GM12878 (cell line): ENCODE measurements around the gene ZNF407. TPM values are rescaled to one million over a fixed set of nuclear protein-coding genes. Genes with fewer than 3 reads are reported as not detected.

ENCODE experiments used
- ATAC-seq: fragments of 200-7000 bp; cut with Tn5 transposase; 3 replicates; pipeline ENCODE4 v1.9.1; 2020; ENCODE audit warnings: mild to moderate bottlenecking, moderate library complexity
- BruUV-seq: library from RNA; stranded (reverse); fragments of 400-500 nt; replicated peaks from 2 replicates; lab custom pipeline; 2021; lab: Mats Ljungman, UMichigan
- CTCF ChIA-PET: fragments of 300-600 bp; sonication (Branson Sonifier 250); formaldehyde crosslinking; extraction: SDS; loops from one replicate; lab custom pipeline; 2021; ENCODE audit warnings: inconsistent platforms; lab: Yijun Ruan, JAX
- POLR2A ChIA-PET: fragments of 350-600 bp; formaldehyde crosslinking; extraction: SDS; loops from one replicate; lab custom pipeline; 2021; ENCODE audit warnings: inconsistent platforms; lab: Charles Lee
- RAD21 ChIA-PET: fragments of 300-600 bp; sonication (Branson Sonifier 250); formaldehyde crosslinking; loops from one replicate; lab custom pipeline; 2023; ENCODE audit warnings: antibody characterized with exemption; ENCODE audit not compliant: unreplicated experiment; lab: Charles Lee
- SMC1A ChIA-PET: fragments of 300-600 bp; sonication (Branson Sonifier 250); formaldehyde crosslinking; loops from one replicate; lab custom pipeline; 2023; ENCODE audit not compliant: unreplicated experiment, uncharacterized antibody; lab: Charles Lee
- DNase-seq: peaks from one replicate; pipeline ENCODE4 v3.0.0-alpha.2; 2011; ENCODE audit warnings: low read depth, low spot score
- FAIRE-seq: peaks from 3 replicates; lab custom pipeline; 2011; peaks lifted over from hg19 to GRCh38; lab: Jason Lieb, UNC
- H2AFZ ChIP-seq: 2 replicates; pipeline ENCODE4 v1.6.0; 2011; ENCODE audit warnings: low read depth, low read length, control low read depth; ENCODE audit not compliant: control insufficient read depth
- H3K27ac ChIP-seq: 2 replicates; pipeline ENCODE4 v1.5.1; 2011; ENCODE audit warnings: control low read depth; ENCODE audit not compliant: control insufficient read depth, insufficient read depth
- H3K27me3 ChIP-seq, 2 experiments: replicated peaks in 1 of 2; 2 replicates each; pipeline versions ENCODE4 v1.6.0 to v1.6.1; 2011; ENCODE audit warnings: low read length in 1 of 2; ENCODE audit not compliant: control insufficient read depth in 2 of 2, insufficient read depth in 2 of 2
- H3K36me3 ChIP-seq, 2 experiments: 2 replicates each; pipeline ENCODE4 v1.5.1; 2011; ENCODE audit warnings: low read length in 1 of 2; ENCODE audit not compliant: control insufficient read depth in 2 of 2, insufficient read depth in 2 of 2
- H3K4me1 ChIP-seq: 2 replicates; pipeline ENCODE4 v1.6.1; 2011; ENCODE audit warnings: mild to moderate bottlenecking, low read length, moderate library complexity, mixed read lengths; ENCODE audit not compliant: control insufficient read depth, insufficient read depth
- H3K4me2 ChIP-seq: 2 replicates; pipeline ENCODE4 v1.6.0; 2011; ENCODE audit warnings: control low read depth; ENCODE audit not compliant: control insufficient read depth, insufficient read depth
- H3K4me3 ChIP-seq: fragments of 200-600 bp; sonication (generic); 2 replicates; pipeline ENCODE4 v1.5.1; 2016
- H3K79me2 ChIP-seq: 2 replicates; pipeline ENCODE4 v1.6.0; 2011; ENCODE audit warnings: low read length; ENCODE audit not compliant: control insufficient read depth, insufficient read depth
- H3K9ac ChIP-seq: 2 replicates; pipeline ENCODE4 v1.8.0; 2011; ENCODE audit warnings: low read length, control low read depth, mixed read lengths; ENCODE audit not compliant: control insufficient read depth, insufficient read depth
- H3K9me3 ChIP-seq: replicated peaks from 3 replicates; pipeline ENCODE4 v1.5.1; 2011; ENCODE audit warnings: mild to moderate bottlenecking, low read length; ENCODE audit not compliant: control insufficient read depth, insufficient read depth
- H4K20me1 ChIP-seq: 2 replicates; pipeline ENCODE4 v1.6.0; 2011; ENCODE audit not compliant: control insufficient read depth, insufficient read depth
- BHLHE40 ChIP-seq, 2 experiments: fragments of 450-650 bp in 1 of 2; IDR thresholded peaks; 2 replicates each; pipeline ENCODE4 v1.6.1; 2011 to 2017; ENCODE audit warnings: low read depth in 2 of 2, borderline replicate concordance in 1 of 2, improper control_type of control experiment in 1 of 2, low read length in 1 of 2, mild to moderate bottlenecking in 1 of 2
- BMI1 ChIP-seq: fragments of 450-650 bp; IDR thresholded peaks from 2 replicates; pipeline ENCODE4 v1.6.1; 2016; ENCODE audit warnings: mild to moderate bottlenecking, moderate library complexity, borderline replicate concordance
- ESRRA ChIP-seq: IDR thresholded peaks from 2 replicates; pipeline ENCODE4 v1.6.1; 2012; ENCODE audit warnings: mild to moderate bottlenecking, low read length, improper control_type of control experiment
- HDAC6 ChIP-seq: fragments of 200-600 bp; sonication (generic); IDR thresholded peaks from one replicate; pipeline ENCODE4 v1.8.0; 2017; ENCODE audit warnings: antibody characterized with exemption; ENCODE audit not compliant: unreplicated experiment
- LARP7 ChIP-seq: fragments of 450-650 bp; IDR thresholded peaks from 2 replicates; pipeline ENCODE4 v1.6.1; 2017; ENCODE audit warnings: mild to moderate bottlenecking
- MEF2B ChIP-seq: fragments of 450-650 bp; IDR thresholded peaks from 2 replicates; pipeline ENCODE4 v1.6.1; 2018; ENCODE audit warnings: mild to moderate bottlenecking, moderate library complexity; ENCODE audit not compliant: partially characterized antibody, poor library complexity, severe bottlenecking
- NR2C1 ChIP-seq: fragments of 450-650 bp; IDR thresholded peaks from 2 replicates; pipeline ENCODE4 v1.6.1; 2017; ENCODE audit warnings: antibody characterized with exemption, mild to moderate bottlenecking, moderate library complexity
- NRF1 ChIP-seq: conservative IDR thresholded peaks from 2 replicates; pipeline ENCODE4 v1.6.1; 2011; ENCODE audit warnings: mild to moderate bottlenecking, low read depth, low read length, improper control_type of control experiment
- SREBF2 ChIP-seq: IDR thresholded peaks from 2 replicates; pipeline ENCODE4 v1.6.1; 2012; ENCODE audit warnings: mild to moderate bottlenecking, low read length
- ZNF274 ChIP-seq: IDR thresholded peaks from one replicate; pipeline ENCODE4 v1.8.0; 2011; ENCODE audit not compliant: insufficient read length, insufficient read depth
- WGBS: methylation state at CpG from one replicate; pipeline ENCODE4 v1.1.6; 2016; ENCODE audit warnings: low lambda C conversion rate; ENCODE audit not compliant: insufficient replicate concordance, insufficient coverage; ENCODE audit errors: missing lambda C conversion rate; 5-methylcytosine and 5-hydroxymethylcytosine counted together
- in situ Hi-C: fragments of 300-500 bp; cut with MboI; formaldehyde crosslinking; loops from 9 replicates; pipeline ENCODE4 v1.14.3; 2018; ENCODE audit warnings: mixed read lengths
- intact Hi-C: fragments of 100-400 bp; cut with micrococcal nuclease; formaldehyde crosslinking; loops from one replicate; pipeline ENCODE4 v1.14.2; 2022; ENCODE audit not compliant: unreplicated experiment
- polyA plus RNA-seq, 11 experiments: library from polyadenylated mRNA; depleted of rRNA in 4 of 11; unstranded in 6 of 11; stranded (reverse) in 5 of 11; fragments of >200 nt; fragmentation: Nextera tagmentation in 4 of 11; fragmentation: Illumina TruSeq in 1 of 11; extraction: Ambion mirVana in 4 of 11; extraction: Trizol in 1 of 11; gene quantifications; 1 replicate in 1 of 11; 2 replicates in 10 of 11; pipeline versions ENCODE4 v1.2.1 to v1.2.3, GENCODE V29; 2011 to 2016; ENCODE audit warnings: inconsistent platforms in 2 of 11, missing spikeins in 2 of 11, low read depth in 1 of 11
- total RNA-seq, 4 experiments: library from RNA; depleted of rRNA in 3 of 4; stranded (reverse); fragments of >200 nt in 3 of 4; fragmentation: Illumina TruSeq in 1 of 4; extraction: Trizol in 1 of 4; gene quantifications; 2 replicates each; pipeline versions ENCODE4 v1.2.1 to v1.2.3, GENCODE V29; 2013 to 2021
- TF ChIP-seq, protein P1 (sequence below): fragments of 450-650 bp; formaldehyde crosslinking; IDR thresholded peaks from 2 replicates; pipeline ENCODE4 v1.5.0; 2022; ENCODE audit warnings: mild to moderate bottlenecking, missing genetic modification characterization
- TF ChIP-seq, protein P2 (sequence below): fragments of 450-650 bp; formaldehyde crosslinking; IDR thresholded peaks from 2 replicates; pipeline ENCODE4 v1.4.0; 2022; ENCODE audit warnings: mild to moderate bottlenecking, moderate library complexity
- TF ChIP-seq, protein P3 (sequence below): fragments of 450-650 bp; IDR thresholded peaks from 2 replicates; pipeline ENCODE4 v1.6.1; 2018; ENCODE audit warnings: mild to moderate bottlenecking, low read depth, moderate library complexity; ENCODE audit not compliant: partially characterized antibody

ZNF407 gene
- total and polyA plus RNA-seq, 10 of the 15 experiments (the other 5 are each of a cell fraction or from before 2014, with no cell fraction given): 0.69 to 11.6 (median 5.3) TPM

DNA sequence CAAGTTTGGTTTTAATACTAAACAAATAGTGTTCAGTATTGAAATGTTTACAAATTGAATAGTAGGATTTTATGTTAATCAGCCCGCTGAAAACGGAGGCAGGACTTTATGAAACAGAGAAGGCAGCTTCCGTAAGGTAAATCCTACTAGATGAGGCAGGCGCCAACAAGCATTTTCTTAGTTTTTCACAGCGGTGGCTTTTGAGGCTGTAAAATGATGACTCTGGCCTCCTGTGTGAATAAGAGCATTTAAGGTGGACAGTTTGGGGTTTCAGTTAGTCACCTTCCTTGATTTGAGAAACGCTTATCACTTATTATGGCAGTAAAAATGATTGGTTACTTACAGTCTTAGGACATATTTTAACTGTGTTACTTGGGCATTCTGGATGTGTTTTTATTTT lies 398.4 kb downstream of the ZNF407 start (continued):
- TF ChIP-seq NRF1: no peak
- no peak for TF ChIP-seq ZNF274
- TF ChIP-seq, protein P1, sequence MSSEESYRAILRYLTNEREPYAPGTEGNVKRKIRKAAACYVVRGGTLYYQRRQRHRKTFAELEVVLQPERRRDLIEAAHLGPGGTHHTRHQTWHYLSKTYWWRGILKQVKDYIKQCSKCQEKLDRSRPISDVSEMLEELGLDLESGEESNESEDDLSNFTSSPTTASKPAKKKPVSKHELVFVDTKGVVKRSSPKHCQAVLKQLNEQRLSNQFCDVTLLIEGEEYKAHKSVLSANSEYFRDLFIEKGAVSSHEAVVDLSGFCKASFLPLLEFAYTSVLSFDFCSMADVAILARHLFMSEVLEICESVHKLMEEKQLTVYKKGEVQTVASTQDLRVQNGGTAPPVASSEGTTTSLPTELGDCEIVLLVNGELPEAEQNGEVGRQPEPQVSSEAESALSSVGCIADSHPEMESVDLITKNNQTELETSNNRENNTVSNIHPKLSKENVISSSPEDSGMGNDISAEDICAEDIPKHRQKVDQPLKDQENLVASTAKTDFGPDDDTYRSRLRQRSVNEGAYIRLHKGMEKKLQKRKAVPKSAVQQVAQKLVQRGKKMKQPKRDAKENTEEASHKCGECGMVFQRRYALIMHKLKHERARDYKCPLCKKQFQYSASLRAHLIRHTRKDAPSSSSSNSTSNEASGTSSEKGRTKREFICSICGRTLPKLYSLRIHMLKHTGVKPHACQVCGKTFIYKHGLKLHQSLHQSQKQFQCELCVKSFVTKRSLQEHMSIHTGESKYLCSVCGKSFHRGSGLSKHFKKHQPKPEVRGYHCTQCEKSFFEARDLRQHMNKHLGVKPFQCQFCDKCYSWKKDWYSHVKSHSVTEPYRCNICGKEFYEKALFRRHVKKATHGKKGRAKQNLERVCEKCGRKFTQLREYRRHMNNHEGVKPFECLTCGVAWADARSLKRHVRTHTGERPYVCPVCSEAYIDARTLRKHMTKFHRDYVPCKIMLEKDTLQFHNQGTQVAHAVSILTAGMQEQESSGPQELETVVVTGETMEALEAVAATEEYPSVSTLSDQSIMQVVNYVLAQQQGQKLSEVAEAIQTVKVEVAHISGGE (CRISPR knock-in tag): no peak
- no peak for TF ChIP-seq LARP7
- no peak for TF ChIP-seq NR2C1

DNA sequence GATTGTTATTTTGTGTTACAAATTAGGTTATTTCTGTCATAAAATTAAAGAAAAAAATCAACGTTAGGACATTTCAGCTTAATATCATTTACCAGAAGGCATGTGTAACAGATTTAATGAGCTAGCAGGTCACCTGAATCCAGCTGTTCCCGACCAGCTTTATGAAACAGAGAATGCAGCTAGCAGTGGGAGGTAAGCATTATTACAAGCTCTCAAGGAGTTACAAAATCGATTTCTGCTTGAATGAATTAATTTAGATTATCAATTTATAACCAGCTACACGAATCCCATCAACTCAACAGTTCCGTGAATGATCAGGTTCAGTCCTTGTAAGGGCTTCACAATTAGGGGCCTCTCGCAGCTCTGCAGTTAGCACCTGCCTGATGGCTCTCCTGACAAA lies 399.3 kb downstream of the ZNF407 start:
- in situ Hi-C loops: no loop called here
- intact Hi-C loops: loop anchor here (10.0 kb wide), 1 partner anchor 208 kb away; the partner anchor contains the start of gene PTGR3
- POLR2A ChIA-PET: no interaction called here
- Histone ChIP-seq H3K27ac (no peak overlapping the region), H3K79me2 (no peaks in the 10 kb centered on the region), H3K4me2 (no peak overlapping the region), H3K9ac (no peak overlapping the region), H3K36me3 (no peaks in the 10 kb centered on the region; a peak in 2 of 4 replicates), H3K4me1 (peaks cover 15% of the 10 kb centered on the region), H3K9me3 (no peaks in the 10 kb centered on the region), H3K4me3 (no peak overlapping the region), H3K27me3 (no peaks in the 10 kb centered on the region), H4K20me1 (no peaks in the 10 kb centered on the region), H2AFZ (no peak overlapping the region)
- FAIRE-seq (no peak), ATAC-seq (no peak), DNase-seq (no peak)
- CTCF ChIA-PET: interaction anchor here (1.0 to 2.4 kb wide), 4 partner anchors 8 to 33 kb away, joined by 3 to 8 read pairs (median 4); no protein-coding TSS in a partner anchor
- SMC1A ChIA-PET: interaction anchor here (0.8 to 5.9 kb wide), 11 partner anchors 10 to 347 kb away, joined by 3 to 54 read pairs (median 4); no protein-coding TSS in a partner anchor
- RAD21 ChIA-PET: interaction anchor here (1.9 to 2.6 kb wide), 2 partner anchors 19 to 27 kb away, joined by 4 to 5 read pairs; no protein-coding TSS in a partner anchor
- WGBS: 89% methylated on average over 6 of the region's 6 CpGs
- BruUV-seq: no TSS peak
- TF ChIP-seq, protein P2, sequence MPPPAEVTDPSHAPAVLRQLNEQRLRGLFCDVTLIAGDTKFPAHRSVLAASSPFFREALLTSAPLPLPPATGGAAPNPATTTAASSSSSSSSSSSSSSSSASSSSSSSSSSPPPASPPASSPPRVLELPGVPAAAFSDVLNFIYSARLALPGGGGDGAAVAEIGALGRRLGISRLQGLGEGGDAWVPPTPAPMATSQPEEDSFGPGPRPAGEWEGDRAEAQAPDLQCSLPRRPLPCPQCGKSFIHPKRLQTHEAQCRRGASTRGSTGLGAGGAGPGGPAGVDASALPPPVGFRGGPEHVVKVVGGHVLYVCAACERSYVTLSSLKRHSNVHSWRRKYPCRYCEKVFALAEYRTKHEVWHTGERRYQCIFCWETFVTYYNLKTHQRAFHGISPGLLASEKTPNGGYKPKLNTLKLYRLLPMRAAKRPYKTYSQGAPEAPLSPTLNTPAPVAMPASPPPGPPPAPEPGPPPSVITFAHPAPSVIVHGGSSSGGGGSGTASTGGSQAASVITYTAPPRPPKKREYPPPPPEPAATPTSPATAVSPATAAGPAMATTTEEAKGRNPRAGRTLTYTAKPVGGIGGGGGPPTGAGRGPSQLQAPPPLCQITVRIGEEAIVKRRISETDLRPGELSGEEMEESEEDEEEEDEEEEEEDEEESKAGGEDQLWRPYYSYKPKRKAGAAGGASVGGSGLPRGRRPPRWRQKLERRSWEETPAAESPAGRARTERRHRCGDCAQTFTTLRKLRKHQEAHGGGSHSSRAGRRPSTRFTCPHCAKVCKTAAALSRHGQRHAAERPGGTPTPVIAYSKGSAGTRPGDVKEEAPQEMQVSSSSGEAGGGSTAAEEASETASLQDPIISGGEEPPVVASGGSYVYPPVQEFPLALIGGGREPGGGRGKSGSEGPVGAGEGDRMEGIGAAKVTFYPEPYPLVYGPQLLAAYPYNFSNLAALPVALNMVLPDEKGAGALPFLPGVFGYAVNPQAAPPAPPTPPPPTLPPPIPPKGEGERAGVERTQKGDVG (CRISPR knock-in tag): no peak
- TF ChIP-seq, protein P3, sequence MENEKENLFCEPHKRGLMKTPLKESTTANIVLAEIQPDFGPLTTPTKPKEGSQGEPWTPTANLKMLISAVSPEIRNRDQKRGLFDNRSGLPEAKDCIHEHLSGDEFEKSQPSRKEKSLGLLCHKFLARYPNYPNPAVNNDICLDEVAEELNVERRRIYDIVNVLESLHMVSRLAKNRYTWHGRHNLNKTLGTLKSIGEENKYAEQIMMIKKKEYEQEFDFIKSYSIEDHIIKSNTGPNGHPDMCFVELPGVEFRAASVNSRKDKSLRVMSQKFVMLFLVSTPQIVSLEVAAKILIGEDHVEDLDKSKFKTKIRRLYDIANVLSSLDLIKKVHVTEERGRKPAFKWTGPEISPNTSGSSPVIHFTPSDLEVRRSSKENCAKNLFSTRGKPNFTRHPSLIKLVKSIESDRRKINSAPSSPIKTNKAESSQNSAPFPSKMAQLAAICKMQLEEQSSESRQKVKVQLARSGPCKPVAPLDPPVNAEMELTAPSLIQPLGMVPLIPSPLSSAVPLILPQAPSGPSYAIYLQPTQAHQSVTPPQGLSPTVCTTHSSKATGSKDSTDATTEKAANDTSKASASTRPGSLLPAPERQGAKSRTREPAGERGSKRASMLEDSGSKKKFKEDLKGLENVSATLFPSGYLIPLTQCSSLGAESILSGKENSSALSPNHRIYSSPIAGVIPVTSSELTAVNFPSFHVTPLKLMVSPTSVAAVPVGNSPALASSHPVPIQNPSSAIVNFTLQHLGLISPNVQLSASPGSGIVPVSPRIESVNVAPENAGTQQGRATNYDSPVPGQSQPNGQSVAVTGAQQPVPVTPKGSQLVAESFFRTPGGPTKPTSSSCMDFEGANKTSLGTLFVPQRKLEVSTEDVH: no peak
- no peak for TF ChIP-seq MEF2B
- TF ChIP-seq HDAC6: no peak
- TF ChIP-seq BMI1: no peak
- no peak for TF ChIP-seq NR2C1
- no peak for TF ChIP-seq BHLHE40 (IDR thresholded peaks at IDR 0.05; ENCODE audit: borderline replicate concordance in 1 of 2, low read depth in 2 of 2, low read length in 1 of 2)
- TF ChIP-seq SREBF2: no peak
- no peak for TF ChIP-seq ESRRA
